K562 (cell line): ENCODE data around the gene REX1BD. TPM values are rescaled to one million over a fixed set of nuclear protein-coding genes. Genes with fewer than 3 reads are reported as not detected.

Source experiments
- BHLHE40 ChIP-seq: IDR thresholded peaks from 2 replicates; pipeline ENCODE4 v1.6.1; 2011; ENCODE audit warnings: low read length, improper control_type of control experiment
- KDM5B ChIP-seq: fragments of 200-600 bp; sonication (generic); IDR thresholded peaks from 2 replicates; pipeline ENCODE4 v1.6.1; 2012; ENCODE audit warnings: low read depth, mild to moderate bottlenecking, moderate library complexity, low read length, control low read depth, inconsistent platforms; ENCODE audit not compliant: insufficient replicate concordance
- OTX1 ChIP-seq: fragments of 450-650 bp; formaldehyde crosslinking; IDR thresholded peaks from 2 replicates; pipeline ENCODE4 v1.4.0; 2022; ENCODE audit warnings: mild to moderate bottlenecking
- PHF21A ChIP-seq: fragments of 450-650 bp; IDR thresholded peaks from 2 replicates; pipeline ENCODE4 v1.6.1; 2017; ENCODE audit warnings: low read depth, borderline replicate concordance
- SMARCC2 ChIP-seq: fragments of 450-650 bp; IDR thresholded peaks from 2 replicates; pipeline ENCODE4 v1.6.1; 2017; ENCODE audit warnings: antibody characterized with exemption, moderate library complexity, mild to moderate bottlenecking, low read depth
- STAG1 ChIP-seq: sonication (generic); formaldehyde crosslinking; IDR thresholded peaks from 2 replicates; pipeline ENCODE4 v1.5.0; 2020; ENCODE audit warnings: missing genetic modification reagents, borderline replicate concordance
- XRCC4 ChIP-seq: IDR thresholded peaks from one replicate; pipeline ENCODE4 v1.6.1; 2011; ENCODE audit not compliant: insufficient read depth, insufficient read length; ENCODE audit errors: extremely low read depth
- polyA plus RNA-seq, 8 experiments: library from polyadenylated mRNA; depleted of rRNA in 4 of 8; stranded (reverse) in 5 of 8; unstranded in 3 of 8; fragments of >200 nt; fragmentation: Nextera tagmentation in 2 of 8; fragmentation: Illumina TruSeq in 1 of 8; extraction: Ambion mirVana in 2 of 8; extraction: Trizol in 1 of 8; gene quantifications; 2 replicates each; pipeline versions ENCODE4 v1.2.1 to v1.2.3, GENCODE V29; 2011 to 2014; ENCODE audit warnings: inconsistent platforms in 1 of 8, missing spikeins in 1 of 8
- total RNA-seq, 7 experiments: library from RNA; depleted of rRNA in 6 of 7; stranded (reverse); fragments of >200 nt in 6 of 7; fragmentation: Illumina TruSeq in 2 of 7; extraction: Trizol in 2 of 7; gene quantifications; 2 replicates each; pipeline versions ENCODE4 v1.2.1 to v1.2.3, GENCODE V29; 2011 to 2021; ENCODE audit warnings: low replicate concordance in 1 of 7
- TF ChIP-seq, protein P1 (sequence below), 2 experiments: fragments of 450-650 bp in 1 of 2; sonication (generic) in 1 of 2; formaldehyde crosslinking in 1 of 2; IDR thresholded peaks in 1 of 2; conservative IDR thresholded peaks in 1 of 2; 2 replicates each; pipeline versions ENCODE4 v1.6.1 to v1.8.1; 2016 to 2023; ENCODE audit warnings: mild to moderate bottlenecking in 2 of 2, moderate library complexity in 2 of 2, inconsistent platforms in 1 of 2, missing genetic modification reagents in 1 of 2
- TF ChIP-seq, protein P2 (sequence below): fragments of 250-450 bp; sonication (Bioruptor Pico); IDR thresholded peaks from 2 replicates; pipeline ENCODE4 v1.5.0; 2021; ENCODE audit warnings: mild to moderate bottlenecking, borderline replicate concordance
- TF ChIP-seq, protein P3 (sequence below): IDR thresholded peaks from 2 replicates; pipeline ENCODE4 v1.6.1; 2014; ENCODE audit warnings: antibody characterized with exemption
- TF ChIP-seq, protein P4 (sequence below): fragments of 200-800 bp; sonication (Bioruptor generic); IDR thresholded peaks from 2 replicates; pipeline ENCODE4 v1.6.1; 2017; ENCODE audit warnings: missing genetic modification characterization, missing compliant biosample characterization
- TF ChIP-seq, protein P5 (sequence below), 2 experiments: fragments of 450-650 bp; IDR thresholded peaks; 2 replicates each; pipeline ENCODE4 v1.6.1; 2016
- TF ChIP-seq, protein P6 (sequence below): sonication (generic); formaldehyde crosslinking; IDR thresholded peaks from 2 replicates; pipeline ENCODE4 v1.8.1; 2023; ENCODE audit warnings: mild to moderate bottlenecking, missing genetic modification reagents
- TF ChIP-seq, protein P7 (sequence below): fragments of 250-450 bp; sonication (Bioruptor Pico); IDR thresholded peaks from 2 replicates; pipeline ENCODE4 v1.8.0; 2021; ENCODE audit warnings: mild to moderate bottlenecking, moderate library complexity

REX1BD gene
- total and polyA plus RNA-seq, 9 of the 15 experiments (the other 6 are each of a cell fraction or from before 2014, with no cell fraction given), result 1.9 to 136 (median 13.8) TPM

DNA sequence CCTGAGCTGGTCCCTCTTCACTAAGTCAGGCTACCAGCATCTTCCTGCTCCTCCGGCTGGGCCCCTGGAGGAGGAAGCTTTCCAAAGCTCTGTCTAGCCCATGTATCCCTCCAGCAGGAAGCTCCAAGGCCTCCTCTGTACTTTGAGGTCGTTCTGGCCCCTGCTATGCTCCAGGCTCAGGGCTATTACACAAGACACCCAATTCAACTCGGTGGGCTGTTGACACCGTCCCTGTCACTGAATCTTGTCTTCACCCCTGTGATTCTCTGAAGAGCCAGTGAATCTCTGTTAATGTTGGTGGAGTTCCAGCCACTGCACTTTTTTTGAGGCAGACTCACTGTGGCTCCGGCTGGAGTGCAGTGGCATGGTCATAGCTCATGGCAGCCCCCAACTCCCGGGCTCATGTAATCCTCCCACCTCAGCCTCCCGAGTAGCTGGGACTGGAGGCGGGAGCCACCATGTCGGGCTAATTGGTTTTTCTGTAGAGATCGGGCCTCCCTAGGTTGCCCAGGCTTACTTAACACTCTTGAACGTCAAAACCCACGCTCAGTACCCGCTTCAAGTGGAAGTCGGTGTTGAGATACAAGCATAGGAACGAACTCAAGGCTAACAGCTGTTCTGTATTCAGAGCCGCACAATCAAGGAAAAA is 512 bp upstream of the REX1BD start (continued):
- TF ChIP-seq, protein P1, sequence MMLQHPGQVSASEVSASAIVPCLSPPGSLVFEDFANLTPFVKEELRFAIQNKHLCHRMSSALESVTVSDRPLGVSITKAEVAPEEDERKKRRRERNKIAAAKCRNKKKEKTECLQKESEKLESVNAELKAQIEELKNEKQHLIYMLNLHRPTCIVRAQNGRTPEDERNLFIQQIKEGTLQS (IDR thresholded peaks at IDR 0.05), result no peak
- TF ChIP-seq, protein P1 (CRISPR knock-in tag; conservative IDR thresholded peaks at IDR 0.05), result 0 out of 2 replicates have a peak, but pooled peaks have one; percentile 49
- TF ChIP-seq, protein P2, sequence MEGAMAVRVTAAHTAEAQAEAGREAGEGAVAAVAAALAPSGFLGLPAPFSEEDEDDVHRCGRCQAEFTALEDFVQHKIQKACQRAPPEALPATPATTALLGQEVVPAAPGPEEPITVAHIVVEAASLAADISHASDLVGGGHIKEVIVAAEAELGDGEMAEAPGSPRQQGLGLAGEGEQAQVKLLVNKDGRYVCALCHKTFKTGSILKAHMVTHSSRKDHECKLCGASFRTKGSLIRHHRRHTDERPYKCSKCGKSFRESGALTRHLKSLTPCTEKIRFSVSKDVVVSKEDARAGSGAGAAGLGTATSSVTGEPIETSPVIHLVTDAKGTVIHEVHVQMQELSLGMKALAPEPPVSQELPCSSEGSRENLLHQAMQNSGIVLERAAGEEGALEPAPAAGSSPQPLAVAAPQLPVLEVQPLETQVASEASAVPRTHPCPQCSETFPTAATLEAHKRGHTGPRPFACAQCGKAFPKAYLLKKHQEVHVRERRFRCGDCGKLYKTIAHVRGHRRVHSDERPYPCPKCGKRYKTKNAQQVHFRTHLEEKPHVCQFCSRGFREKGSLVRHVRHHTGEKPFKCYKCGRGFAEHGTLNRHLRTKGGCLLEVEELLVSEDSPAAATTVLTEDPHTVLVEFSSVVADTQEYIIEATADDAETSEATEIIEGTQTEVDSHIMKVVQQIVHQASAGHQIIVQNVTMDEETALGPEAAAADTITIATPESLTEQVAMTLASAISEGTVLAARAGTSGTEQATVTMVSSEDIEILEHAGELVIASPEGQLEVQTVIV (CRISPR knock-in tag), result no peak
- TF ChIP-seq, protein P3, sequence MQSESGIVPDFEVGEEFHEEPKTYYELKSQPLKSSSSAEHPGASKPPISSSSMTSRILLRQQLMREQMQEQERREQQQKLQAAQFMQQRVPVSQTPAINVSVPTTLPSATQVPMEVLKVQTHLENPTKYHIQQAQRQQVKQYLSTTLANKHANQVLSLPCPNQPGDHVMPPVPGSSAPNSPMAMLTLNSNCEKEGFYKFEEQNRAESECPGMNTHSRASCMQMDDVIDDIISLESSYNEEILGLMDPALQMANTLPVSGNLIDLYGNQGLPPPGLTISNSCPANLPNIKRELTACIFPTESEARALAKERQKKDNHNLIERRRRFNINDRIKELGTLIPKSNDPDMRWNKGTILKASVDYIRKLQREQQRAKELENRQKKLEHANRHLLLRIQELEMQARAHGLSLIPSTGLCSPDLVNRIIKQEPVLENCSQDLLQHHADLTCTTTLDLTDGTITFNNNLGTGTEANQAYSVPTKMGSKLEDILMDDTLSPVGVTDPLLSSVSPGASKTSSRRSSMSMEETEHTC, result no peak
- no peak for TF ChIP-seq KDM5B
- TF ChIP-seq XRCC4, result no peak
- no peak for TF ChIP-seq BHLHE40
- TF ChIP-seq, protein P4, sequence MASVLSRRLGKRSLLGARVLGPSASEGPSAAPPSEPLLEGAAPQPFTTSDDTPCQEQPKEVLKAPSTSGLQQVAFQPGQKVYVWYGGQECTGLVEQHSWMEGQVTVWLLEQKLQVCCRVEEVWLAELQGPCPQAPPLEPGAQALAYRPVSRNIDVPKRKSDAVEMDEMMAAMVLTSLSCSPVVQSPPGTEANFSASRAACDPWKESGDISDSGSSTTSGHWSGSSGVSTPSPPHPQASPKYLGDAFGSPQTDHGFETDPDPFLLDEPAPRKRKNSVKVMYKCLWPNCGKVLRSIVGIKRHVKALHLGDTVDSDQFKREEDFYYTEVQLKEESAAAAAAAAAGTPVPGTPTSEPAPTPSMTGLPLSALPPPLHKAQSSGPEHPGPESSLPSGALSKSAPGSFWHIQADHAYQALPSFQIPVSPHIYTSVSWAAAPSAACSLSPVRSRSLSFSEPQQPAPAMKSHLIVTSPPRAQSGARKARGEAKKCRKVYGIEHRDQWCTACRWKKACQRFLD (CRISPR knock-in tag), result no peak
- TF ChIP-seq, protein P5, sequence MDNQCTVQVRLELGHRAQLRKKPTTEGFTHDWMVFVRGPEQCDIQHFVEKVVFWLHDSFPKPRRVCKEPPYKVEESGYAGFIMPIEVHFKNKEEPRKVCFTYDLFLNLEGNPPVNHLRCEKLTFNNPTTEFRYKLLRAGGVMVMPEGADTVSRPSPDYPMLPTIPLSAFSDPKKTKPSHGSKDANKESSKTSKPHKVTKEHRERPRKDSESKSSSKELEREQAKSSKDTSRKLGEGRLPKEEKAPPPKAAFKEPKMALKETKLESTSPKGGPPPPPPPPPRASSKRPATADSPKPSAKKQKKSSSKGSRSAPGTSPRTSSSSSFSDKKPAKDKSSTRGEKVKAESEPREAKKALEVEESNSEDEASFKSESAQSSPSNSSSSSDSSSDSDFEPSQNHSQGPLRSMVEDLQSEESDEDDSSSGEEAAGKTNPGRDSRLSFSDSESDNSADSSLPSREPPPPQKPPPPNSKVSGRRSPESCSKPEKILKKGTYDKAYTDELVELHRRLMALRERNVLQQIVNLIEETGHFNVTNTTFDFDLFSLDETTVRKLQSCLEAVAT (IDR thresholded peaks at IDR 0.05), result no peak
- TF ChIP-seq SMARCC2, result peak; percentile 21; the same call in 1 of the 2 replicates
- TF ChIP-seq, protein P6, sequence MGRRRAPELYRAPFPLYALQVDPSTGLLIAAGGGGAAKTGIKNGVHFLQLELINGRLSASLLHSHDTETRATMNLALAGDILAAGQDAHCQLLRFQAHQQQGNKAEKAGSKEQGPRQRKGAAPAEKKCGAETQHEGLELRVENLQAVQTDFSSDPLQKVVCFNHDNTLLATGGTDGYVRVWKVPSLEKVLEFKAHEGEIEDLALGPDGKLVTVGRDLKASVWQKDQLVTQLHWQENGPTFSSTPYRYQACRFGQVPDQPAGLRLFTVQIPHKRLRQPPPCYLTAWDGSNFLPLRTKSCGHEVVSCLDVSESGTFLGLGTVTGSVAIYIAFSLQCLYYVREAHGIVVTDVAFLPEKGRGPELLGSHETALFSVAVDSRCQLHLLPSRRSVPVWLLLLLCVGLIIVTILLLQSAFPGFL (CRISPR knock-in tag), result no peak
- TF ChIP-seq STAG1 (CRISPR knock-in tag), result no peak
- TF ChIP-seq, protein P7, sequence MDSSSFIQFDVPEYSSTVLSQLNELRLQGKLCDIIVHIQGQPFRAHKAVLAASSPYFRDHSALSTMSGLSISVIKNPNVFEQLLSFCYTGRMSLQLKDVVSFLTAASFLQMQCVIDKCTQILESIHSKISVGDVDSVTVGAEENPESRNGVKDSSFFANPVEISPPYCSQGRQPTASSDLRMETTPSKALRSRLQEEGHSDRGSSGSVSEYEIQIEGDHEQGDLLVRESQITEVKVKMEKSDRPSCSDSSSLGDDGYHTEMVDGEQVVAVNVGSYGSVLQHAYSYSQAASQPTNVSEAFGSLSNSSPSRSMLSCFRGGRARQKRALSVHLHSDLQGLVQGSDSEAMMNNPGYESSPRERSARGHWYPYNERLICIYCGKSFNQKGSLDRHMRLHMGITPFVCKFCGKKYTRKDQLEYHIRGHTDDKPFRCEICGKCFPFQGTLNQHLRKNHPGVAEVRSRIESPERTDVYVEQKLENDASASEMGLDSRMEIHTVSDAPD (CRISPR knock-in tag), result no peak
- TF ChIP-seq PHF21A, result no peak
- TF ChIP-seq OTX1, result no peak; the same call in 1 of the 2 replicates
